HG03460 (cell line): Measurements from ENCODE around the gene XRCC4.
"Not testable (repeated sequence)": the region's sequence is repeated elsewhere in the genome, so short reads cannot be mapped to it uniquely, and the experiment has no call there.

Source experiments
- ATAC-seq: cut with Tn5 transposase; IDR thresholded peaks from one replicate; pipeline ENCODE4 v1.9.1; 2021; ENCODE audit not compliant: unreplicated experiment

XRCC4 gene

DNA sequence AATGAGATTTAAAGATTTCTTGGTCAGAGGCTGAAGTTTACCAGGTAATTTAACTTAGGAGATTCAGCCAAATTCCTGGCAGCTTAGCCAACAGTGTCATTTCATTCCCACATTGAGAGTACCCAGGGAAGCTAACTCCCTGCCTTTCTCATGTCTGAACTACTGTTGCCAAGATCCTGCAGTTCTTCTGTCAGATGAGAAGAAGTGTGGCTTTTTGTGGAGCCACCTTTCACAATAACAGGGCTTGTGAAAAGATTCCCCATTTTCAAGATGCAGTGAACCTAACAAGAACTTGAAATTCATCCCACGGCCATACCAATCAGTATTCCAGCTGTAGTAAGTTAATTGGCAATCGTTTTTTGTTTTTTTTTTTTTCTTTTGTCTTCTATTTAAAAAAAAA, 176.4 kb downstream of the XRCC4 start:
- no peak for ATAC-seq

DNA sequence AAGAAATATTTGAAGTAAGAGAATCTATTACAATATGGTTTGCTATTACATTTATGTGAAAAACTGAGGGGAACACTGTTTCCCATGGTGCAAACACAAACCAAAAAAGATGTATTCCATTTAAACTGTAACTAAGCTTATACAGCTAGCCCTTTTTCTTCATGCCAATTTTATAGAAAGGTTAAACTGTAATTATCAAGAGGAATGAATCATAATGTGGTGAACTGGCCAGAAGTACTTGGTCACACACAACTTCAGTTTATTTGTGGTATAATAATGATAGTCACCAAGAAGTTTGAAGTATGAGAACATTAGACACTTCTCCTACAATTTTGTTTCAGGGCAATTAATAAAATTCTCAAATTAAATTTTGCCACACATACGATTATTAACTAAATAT, 177.9 kb downstream of the XRCC4 start:
- no peak for ATAC-seq

DNA sequence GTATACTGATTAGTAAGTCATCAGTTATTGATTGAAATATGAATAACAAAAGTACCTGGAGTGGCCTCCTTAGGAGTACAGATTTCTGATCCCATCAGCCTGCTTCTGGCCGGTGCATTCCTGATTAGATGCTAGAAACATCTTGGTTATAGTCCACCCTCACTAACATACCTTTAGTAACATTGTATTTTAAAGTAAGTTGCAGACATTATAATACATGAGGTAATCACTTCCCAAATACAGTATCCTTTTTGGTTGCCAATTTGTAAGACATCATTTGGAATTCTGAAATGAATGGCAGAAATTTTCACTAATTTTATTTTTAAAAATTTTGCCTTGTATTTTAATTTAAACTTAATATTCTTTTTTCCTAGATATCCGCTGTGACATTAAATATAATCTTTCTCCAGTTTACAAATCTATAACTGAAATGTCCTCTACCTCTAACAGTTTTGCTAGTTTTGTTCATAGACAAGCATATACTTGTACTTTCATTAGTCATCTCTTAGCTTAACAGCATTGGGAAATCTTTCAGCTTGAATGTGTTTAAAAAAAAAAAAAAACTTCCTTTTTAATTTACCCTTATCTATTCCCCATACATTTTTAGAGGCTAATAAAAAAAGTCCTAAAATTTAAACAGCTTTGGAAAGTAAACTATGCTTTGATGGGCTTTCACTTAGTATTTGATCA, 178.9 kb downstream of the XRCC4 start:
- ATAC-seq, result no peak

DNA sequence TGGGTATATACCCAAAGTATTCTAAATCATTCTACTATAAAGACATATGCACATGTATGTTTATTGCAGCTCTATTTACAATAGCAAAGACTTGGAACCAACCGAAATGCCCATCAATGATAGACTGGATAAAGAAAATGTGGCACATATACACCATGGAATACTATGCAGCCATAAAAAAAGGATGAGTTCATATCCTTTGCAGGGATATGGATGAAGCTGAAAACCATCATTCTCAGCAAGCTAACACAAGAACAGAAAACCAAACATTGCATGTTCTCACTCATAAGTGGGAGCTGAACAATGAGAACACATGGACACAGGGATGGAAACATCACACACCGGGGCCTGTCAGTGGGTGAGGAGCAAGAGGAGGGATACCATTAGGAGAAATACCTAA, 180.3 kb downstream of the XRCC4 start:
- not testable (repeated sequence) for ATAC-seq

DNA sequence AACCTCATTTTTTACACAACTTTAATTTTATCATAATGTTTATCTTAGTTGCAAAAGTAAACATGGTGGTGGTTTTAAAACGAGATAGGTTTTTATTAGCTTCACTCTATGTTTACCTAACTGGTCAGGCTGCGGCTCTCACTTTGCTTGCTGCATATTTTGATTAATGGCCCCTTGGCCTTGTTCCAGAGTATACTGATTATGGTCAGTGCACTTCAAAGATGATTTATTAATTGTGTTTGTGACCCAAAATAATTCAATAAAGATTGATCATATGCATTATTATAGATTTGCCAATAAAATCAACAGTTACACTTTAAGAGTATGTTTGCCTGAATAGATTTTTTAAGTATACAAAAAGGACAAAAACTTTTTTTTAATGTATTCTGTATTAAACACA, 188.0 kb downstream of the XRCC4 start:
- ATAC-seq, result no peak

DNA sequence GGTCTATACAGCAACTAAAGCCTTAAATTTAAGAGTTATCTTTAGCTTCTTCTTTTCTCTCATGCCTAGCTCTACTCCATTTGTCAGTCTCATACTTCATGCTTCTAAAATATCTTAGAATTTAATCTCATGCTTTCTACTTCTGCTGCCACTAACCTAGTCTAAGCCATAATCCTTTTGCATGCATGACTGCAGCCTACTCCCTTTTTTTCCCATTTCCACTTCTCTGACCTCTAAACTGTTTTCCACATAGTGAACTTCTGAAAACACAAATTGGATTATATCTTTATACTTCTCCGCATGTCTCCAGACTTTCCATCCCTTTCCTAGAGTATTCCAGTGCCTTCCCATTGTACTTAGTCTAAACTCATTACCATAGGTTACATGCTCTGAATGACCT, 193.0 kb downstream of the XRCC4 start:
- no peak for ATAC-seq

DNA sequence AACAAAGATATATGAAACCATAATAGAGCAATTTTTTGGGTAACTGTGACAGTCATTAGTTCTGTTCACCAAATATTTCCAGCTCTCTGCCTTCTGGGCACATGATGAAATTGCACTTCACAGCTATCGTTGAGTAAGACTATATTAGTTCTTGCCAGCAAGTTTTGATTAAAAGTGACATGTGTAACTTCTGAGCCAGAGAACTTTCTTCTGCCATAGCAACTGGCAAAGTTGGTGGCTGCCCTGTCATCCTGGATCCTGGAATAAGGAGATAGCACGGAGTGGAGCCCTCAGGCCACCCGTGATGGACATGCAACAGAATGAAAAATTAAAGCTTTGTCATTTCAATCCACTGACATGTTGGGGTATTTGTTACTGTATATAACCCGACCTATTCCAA, 199.8 kb downstream of the XRCC4 start:
- ATAC-seq, result no peak

DNA sequence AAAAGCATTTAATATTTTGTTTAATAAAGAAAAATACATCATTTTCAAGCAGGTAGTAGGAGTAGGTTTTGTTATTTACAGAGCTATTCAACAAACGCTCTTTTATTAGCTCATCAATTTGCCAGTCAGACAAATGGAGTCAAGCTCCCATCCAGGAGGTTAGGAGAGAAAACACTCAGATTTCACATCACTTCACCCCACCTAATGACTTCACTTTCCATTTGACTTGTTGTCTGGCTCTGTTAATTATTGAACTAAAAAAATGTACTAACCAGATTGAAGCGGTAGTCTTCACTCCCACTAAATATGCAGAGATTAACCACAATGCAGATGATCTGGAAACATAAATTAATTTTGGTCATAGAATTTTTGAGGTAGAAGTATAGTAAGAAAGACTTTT, 200.6 kb downstream of the XRCC4 start:
- ATAC-seq, result peak; percentile 59

DNA sequence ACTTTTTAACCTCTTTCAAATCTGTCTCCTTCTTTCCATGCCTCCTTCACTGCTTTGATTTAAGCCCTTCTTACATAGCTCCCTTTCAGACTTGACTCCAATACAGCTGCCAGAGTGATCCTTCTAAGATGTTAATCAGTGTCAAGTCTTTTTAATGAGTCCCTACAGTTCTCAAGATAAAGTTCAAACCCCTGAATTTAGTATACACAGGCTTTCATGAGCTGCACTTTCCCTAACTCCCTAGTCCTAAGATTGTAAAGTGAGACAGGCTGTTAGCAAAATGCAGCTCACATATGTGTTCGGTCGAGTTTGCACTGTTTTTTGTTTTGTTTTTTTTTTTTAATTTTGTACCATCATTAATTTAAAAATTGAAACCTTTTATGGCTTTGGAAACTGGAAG, 203.8 kb downstream of the XRCC4 start:
- ATAC-seq, result no peak

DNA sequence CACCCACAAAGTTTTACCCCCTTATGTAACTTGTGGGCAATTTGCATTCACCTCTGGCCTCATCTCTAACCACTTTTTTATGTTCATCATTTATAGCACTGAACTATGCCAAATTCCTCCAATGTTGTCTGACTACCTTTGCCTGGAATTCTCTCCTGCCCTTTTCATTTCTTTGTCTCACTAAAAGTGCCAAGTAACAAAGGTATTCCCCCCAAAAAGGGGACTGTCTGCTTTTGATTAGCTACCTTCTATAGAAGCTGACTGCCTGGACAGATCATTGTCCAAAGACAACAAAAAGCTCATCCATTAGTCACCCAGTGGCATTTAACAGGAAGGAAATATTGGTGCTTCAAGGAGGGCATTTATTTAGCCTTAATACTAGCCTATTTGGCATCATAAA, 204.3 kb downstream of the XRCC4 start:
- ATAC-seq, result no peak

DNA sequence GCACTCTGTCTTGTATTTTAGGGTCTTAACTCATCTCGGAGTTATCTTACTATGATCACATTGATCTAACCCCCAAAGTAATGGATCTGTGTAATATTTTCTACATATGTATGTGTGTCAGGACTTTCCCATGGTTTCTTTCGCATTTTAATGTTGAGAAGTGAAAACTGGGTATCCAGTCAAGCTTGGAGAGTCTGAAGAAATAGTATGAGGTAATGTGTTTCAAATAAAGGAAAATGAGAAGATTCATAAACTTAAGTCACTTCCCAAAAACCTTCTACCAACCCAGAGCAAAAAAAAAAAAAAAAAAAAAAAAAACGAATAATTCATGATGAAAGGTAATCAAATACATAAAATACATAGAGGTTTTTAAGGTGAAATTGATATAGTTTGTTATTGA, 206.4 kb downstream of the XRCC4 start:
- no peak for ATAC-seq

DNA sequence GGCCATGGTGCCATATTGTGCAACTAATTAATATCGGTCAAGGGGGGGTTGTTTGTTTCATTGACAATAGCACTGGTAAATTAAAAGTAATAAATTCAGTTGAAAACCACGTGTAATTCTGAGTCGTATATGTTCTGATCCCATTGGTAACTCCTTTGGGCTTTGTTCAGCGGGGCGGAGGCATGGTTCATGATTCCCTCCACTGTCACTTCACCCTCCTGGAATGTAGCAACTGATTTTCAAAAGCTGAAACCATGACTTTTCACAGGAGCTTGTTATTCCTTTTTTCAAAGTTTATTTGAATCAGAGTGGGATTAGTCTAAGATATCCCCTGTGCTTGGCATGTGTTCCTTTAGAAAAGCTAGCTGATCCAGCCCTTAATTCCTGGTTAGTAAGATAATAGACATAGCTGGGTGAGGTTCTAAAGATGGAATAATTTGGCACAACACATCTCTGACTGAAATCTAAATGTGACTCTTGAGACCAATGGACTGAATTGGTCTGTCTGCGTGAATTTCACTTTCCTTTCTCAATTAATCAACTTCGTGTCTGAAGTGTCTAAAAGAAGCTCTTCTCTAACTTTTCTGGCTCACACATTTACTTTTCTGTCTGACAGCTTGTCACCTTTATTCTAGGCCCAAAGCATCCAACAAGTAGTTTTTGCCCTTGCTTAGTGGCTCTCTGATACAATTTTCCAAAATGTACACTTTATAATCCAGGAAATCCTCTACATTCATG, 208.5 kb downstream of the XRCC4 start:
- ATAC-seq, result no peak

DNA sequence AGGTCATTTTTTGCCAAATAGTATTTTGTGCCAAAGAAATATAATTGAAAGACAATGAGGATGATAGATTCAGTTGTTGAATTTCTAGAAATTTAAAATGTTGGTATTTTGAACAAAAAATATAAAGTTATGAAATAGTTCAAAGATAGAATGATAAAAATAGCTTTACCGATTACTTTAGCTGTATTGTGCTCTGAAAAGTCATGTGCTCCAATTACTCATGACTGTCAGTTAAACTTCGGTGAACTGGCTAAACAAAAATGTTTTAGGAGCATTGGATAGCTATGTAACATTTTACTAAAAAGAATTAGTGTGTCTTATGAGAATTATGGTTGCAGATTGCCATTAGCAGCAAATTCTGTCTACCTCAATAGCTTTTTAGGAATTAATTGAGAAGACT, 216.9 kb downstream of the XRCC4 start:
- no peak for ATAC-seq

DNA sequence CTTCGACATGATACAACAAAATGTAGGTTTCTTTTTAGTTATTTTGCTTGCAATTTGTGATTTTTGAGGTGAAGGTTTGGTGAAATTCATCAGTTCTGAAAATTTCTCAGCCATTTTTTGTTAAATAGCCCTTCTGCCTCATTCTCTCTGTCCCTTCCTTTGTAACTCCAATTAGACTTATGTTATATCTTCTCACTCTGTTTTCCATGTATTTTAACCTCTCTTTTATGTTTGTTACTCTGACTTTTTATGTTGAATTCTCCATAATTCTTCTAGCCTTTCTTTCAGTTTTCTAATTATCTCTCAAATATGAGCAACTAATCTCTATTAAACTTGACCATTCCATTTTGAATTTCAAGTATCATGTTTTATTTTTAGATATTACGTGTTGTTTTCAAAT, 222.0 kb downstream of the XRCC4 start:
- no peak for ATAC-seq

DNA sequence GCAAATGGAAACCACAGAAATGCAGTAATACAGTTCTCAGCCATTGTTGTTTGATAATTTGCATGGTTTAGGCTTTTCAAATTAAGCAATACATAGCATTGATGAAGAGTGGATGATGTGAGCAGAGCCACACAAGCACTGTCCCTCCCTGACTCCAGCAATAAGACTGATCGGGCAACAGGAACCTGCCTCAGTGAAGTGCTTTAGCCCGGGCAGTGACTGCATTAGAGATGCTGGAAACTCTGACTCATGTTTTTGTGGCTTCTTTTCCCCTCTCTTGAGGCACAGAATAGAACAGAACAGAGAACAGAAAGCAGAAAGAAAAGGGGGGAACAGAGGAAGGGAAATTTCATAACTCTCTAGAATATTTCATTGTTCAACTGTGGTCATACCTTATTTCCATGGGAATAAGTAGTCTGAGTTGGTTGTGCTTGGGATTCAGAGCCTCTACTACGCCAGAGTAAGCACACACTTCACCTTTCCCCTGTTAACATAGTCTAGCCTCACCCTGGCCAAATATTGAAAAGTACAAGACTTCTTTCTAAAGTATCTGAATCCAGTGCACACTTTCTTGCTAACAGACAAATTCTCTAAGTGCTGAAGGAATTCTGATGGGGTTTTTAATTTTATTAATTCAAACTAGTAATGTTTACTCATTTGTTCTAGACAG, 229.4 kb downstream of the XRCC4 start:
- peak; percentile 98 for ATAC-seq

DNA sequence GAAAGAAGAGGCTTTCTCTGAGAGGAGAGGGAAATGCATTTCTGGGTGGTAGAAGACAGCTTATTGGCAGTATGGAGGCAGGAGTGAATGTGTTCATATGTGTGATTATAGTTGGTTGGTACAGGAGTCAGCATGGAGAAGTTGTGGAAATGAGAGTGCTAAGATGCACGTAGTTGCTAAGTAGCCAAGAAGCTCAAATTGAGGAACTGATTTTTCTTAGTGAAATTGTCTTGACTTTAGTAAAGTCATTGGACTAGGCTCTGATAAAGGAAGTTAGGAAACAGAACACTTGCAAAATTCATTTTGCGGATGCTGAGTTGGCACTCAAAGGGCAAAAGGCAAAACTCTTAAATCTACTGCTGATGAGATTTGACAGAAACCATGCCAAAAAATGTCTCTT, 235.3 kb downstream of the XRCC4 start:
- no peak for ATAC-seq

DNA sequence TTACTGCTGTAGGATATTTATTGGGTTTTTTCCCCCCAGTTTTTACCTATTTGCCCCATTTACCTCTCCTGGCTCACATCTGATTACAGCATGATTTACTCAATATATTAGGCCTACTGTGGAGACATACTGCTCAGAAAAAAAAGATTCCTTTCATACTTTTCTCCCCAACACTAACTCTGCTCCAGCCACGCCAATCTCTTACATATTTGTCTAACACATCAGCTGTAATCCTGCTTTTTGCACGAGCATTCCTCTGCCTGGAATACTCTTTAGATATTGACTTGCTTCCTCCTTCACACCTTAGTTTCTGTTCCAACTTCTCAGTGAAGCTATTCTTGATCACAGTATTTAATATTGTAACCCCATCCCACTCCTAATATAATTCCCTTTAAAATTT, 236.1 kb downstream of the XRCC4 start:
- no peak for ATAC-seq

DNA sequence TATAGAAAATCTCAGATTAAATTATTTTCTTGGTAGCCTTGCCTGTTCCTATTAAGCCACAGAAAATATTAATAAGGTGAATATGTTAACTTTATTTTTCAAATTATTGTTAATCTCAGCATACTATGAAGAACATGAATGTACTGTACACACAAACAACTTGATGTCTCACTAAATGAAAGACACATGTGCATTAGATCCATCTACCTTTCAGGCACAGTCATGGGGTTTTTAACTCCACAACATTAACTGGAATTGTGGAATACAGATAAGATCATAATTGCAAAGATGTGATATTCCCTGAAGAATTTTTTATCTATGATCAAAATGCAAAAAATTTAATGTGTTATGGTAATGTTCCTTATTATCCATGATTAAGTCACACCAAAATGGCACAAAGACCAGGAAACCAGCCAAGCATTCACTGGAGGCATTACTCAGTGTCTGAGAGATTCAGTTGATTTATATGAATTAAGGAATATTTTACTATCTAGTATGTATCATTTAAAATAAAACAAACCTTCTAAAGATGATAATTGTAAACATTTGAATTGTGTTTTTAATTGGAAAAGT, 244.2 kb downstream of the XRCC4 start:
- ATAC-seq, result no peak

DNA sequence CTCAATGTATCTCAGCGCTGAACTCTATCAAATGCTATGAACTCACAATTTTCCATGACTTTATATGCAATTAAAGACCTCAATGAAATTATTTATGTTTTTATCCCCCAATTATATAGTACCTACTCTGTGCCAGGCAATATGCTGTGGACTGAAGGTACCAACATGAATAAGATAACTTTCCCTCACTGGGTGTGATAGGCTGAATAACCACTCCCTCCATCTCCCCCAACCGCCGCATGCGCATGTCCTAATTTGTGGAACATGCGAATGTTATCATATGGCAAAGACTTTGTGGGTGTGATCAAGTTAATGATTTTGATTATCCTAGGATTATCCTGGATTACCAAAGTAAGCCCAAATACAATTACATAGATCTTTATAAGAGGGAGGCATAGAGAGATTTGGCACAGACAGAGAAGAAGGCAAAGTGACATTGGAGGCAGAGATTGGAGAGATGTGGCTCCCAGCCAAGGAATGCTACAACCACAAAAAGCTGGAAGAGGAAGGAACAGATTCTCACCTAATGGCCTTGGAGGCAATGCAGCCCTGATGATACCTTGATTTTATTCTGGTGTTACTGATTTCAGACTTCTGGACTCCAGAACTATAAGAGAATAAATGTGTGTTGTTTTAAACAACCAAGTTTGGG, 245.1 kb downstream of the XRCC4 start:
- ATAC-seq, result no peak

DNA sequence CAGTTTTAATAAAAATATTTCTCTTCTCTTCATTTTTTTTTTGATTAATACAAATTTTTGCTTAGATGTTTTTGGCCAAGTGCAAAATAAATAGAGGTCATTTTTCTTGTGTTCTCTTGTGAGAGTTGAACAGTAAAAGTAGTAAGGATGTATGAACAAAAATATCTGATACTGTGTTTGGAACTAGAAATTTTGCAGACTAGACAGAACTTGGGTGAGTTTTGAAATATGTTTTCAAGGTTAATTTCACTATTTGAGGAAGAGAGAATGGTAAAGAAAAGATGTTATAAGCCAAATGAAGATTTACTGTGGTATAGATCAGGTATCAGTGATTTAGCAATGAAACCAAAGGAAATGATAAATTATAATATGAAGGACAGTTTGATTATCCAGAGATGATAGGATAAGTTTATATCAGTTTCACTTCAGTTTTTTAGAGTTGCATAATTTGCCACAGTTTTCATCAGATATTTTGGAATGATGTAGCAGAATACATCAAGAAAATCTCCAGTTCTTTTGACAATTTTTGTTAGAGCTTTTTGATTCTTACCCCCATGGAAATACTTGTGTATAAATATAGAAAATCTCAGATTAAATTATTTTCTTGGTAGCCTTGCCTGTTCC, 246.3 kb downstream of the XRCC4 start:
- ATAC-seq, result no peak

DNA sequence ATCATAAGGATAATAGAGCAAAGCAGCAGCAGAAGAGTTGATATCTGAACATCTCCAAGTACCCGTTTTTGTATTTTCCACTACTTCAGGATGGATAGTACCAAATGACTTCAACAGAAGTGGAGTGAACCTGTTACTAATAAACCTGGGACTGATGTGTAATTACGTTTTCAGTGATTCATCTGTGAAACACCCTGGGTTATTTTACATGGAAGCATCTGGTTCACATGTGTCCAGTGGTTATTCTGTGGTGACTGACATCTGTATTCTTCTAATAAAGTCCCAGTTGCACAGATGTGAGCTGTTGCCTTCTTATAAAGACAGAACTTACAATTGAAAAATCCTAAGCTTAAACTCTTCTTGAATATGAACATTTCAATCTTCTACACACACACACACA, 254.5 kb downstream of the XRCC4 start:
- no peak for ATAC-seq
